ENCODE measurements around the gene GDI1.

DNA sequence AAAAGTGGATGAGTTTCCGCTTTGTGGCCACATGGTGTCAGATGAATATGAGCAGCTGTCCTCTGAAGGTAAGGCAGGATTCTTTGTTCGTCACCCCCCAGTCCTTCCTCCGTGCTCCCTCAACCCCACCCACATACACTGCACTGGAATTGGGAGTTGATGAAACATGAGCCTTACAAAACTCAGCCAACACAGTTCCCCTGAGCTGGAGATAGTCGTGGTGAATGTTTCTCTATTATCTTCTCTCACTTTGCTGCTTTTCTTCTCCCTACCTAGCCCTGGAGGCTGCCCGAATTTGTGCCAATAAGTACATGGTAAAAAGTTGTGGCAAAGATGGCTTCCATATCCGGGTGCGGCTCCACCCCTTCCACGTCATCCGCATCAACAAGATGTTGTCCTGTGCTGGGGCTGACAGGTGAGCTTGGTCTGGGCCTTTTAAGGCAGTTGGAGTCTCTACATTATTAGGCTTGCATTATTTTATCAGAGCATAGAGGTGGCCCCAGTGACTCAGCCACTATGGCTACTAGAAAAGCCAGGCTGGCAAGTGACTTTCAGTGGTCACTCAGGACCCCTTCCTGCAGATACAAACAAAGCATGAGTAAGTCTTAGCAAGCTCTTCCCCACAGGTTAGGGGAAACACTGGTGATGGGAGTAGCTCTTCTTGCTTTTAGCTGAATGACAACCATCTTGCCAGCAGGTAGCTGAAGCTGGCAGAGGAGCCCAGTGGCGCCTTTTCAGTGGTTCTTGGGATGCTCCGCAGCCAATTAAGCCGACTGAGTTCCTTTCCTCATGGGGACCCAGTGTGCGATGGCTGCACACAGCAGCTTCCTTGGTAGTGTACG is 37.2 kb upstream of the GDI1 start:
- TF ChIP-seq CTCF (IDR thresholded peaks at IDR 0.05) (no peak), POLR2A (IDR thresholded peaks at IDR 0.05) (no peak)

All from thyroid gland (tissue), 4 donors.